Measurements from ENCODE around the gene NEDD4L.

The NEDD4L gene

GRCh38 chr18:58201733-58202730 lies 158.0 kb downstream of the NEDD4L start:
- Histone ChIP-seq H3K36me3 (no peaks in the 10 kb centered on the region), H3K4me3 (ENCODE audit: low read depth, low read length) (no peak overlapping the region), H3K4me1 (peaks cover 5% of the 10 kb centered on the region; the same call in 1 of the 2 replicates), H3K27me3 (no peaks in the 10 kb centered on the region), H3K9me3 (no peaks in the 10 kb centered on the region)
- peak; percentile 72 for DNase-seq
- no peak for TF ChIP-seq CTCF (IDR thresholded peaks at IDR 0.05; ENCODE audit: low read depth, low read length)

DNA sequence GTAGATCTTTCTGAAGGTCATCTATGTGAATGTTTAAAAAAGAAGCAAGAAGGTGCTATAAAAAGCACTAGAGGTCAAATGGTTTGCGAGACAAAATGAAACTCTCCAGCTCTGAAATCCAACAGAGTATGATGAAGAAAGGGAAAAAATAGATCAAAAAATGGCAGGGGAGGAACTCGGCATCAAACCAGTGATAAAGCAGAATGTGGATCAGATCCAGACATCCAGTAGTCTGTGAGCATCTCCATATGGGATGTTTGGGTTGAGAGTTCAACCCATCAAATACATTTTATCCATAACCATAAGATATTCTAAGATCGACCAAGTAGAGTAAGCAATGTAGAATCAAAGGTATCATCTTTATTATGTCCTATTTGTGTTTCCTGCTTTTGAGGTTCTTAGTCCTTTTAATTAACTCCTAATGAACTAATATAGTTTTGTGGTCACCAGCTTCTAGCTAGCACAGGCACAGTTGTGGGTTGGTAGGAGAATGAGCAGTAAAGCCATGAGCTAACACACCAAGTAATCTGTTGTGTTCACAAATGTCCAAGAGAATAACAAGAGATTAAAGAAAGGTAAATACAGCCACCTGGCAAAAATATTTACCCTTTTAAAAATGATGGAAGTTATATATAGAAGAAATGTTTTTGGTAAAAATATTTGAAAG lies 160.9 kb downstream of the NEDD4L start:
- DNase-seq = no peak
- Histone ChIP-seq H3K4me3 (ENCODE audit: low read depth, low read length) (no peak overlapping the region), H3K4me1 (peaks cover 5% of the 10 kb centered on the region; the same call in 1 of the 2 replicates), H3K9me3 (no peaks in the 10 kb centered on the region), H3K27me3 (no peaks in the 10 kb centered on the region), H3K36me3 (no peaks in the 10 kb centered on the region)
- no peak for TF ChIP-seq CTCF (IDR thresholded peaks at IDR 0.05; ENCODE audit: low read depth, low read length)

DNA sequence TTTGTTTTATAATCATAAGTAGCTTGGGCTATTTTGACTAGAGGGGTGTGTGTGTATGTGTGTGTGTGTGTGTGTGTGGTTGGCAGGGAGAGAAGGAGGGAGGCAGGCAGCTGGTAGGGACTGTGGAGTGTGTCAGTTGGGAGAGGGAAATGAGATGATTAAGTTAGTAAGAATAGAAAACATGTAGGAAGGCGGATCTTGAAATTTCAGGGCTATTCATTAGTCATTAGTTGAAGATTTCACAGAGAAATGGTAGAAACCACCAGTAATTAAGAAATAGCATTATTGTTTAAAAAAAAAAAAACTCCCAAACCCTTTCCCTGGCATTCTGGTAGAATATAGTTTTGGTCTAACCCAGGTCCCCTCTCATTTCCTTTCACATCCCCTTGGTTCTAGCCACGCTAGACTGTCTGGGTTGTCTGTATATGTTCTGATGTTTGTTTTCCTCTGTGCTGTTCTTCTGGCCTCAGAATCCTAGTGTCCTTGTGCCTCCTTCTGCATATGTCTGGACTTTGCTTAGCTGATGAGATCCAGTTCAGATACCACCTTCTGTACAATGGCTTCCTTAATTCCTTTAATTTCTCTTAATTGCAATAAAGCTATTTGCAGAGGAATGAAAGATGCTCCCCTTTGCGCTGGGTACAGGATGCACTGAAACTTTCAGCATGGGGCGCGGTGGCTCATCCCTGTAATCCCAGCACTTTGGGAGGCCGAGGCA lies 161.6 kb downstream of the NEDD4L start:
- Histone ChIP-seq H3K9me3 (no peaks in the 10 kb centered on the region), H3K4me3 (ENCODE audit: low read depth, low read length) (no peak overlapping the region), H3K27me3 (no peaks in the 10 kb centered on the region), H3K4me1 (peaks cover 5% of the 10 kb centered on the region; the same call in 1 of the 2 replicates), H3K36me3 (no peaks in the 10 kb centered on the region)
- DNase-seq = no peak
- no peak for TF ChIP-seq CTCF (IDR thresholded peaks at IDR 0.05; ENCODE audit: low read depth, low read length)

DNA sequence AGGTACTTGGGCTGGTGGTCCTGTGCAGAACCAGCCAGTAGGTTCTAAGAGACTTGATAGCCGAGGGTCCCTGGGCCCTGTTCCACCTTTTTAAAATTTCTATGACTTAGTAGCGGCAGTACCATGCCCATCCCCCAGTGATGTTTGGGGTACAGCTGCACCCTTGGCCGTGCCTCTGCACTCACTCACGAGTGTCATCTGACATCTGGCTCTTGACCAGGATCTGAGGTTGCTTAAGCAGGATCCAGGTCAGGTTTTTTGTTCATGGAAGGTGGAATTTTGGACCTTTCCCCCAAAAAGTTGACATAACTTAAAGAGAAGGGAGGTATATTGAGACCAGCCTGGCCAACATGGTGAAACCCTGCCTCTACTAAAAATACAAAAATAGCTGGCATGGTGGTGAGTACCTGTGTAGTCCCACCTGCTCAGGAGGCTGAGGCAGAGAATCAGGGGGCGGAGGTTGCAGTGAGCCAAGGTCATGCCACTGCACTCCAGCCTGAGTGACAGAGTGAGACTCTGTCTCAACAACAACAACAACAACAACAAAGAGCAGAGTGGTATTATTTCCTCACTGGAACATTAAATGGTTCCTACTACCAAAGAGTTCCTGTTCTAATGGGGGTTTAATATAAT lies 163.6 kb downstream of the NEDD4L start:
- TF ChIP-seq CTCF (IDR thresholded peaks at IDR 0.05; ENCODE audit: low read depth, low read length) = no peak
- H3K4me1 ChIP-seq = peaks cover under 1% of the 10 kb centered on the region; the same call in 1 of the 2 replicates
- H3K27me3 ChIP-seq = no peaks in the 10 kb centered on the region
- no peak for DNase-seq
- H3K4me3 ChIP-seq (ENCODE audit: low read depth, low read length) = no peak overlapping the region
- no peaks in the 10 kb centered on the region for H3K9me3 ChIP-seq
- H3K36me3 ChIP-seq = no peaks in the 10 kb centered on the region

GRCh38 chr18:58208207-58208932 lies 164.3 kb downstream of the NEDD4L start:
- DNase-seq = no peak
- H3K36me3 ChIP-seq = no peaks in the 10 kb centered on the region
- H3K4me3 ChIP-seq (ENCODE audit: low read depth, low read length) = no peak overlapping the region
- no peak for TF ChIP-seq CTCF (IDR thresholded peaks at IDR 0.05; ENCODE audit: low read depth, low read length)
- no peaks in the 10 kb centered on the region for H3K4me1 ChIP-seq
- H3K9me3 ChIP-seq = no peaks in the 10 kb centered on the region
- no peaks in the 10 kb centered on the region for H3K27me3 ChIP-seq
